H9 (cell line): ENCODE data around the gene ZDHHC16. TPM values are rescaled to one million over a fixed set of nuclear protein-coding genes. Genes with fewer than 3 reads are reported as not detected.

Experiments used
- DNase-seq: peaks from one replicate; pipeline ENCODE4 v3.0.0-alpha.2; 2017
- H2AFZ ChIP-seq: one replicate; pipeline ENCODE4 v1.6.1; 2013; ENCODE audit warnings: mild to moderate bottlenecking, low read length, control low read depth, moderate library complexity
- H2AK5ac ChIP-seq: 2 replicates; pipeline ENCODE4 v1.6.1; 2013; ENCODE audit warnings: low read length, control low read depth, mixed read lengths; ENCODE audit not compliant: insufficient read length
- H2BK120ac ChIP-seq: one replicate; pipeline ENCODE4 v1.6.1; 2013; ENCODE audit warnings: low read depth, mild to moderate bottlenecking, low read length, control low read depth, inconsistent platforms; ENCODE audit not compliant: poor library complexity, severe bottlenecking
- H2BK12ac ChIP-seq: 2 replicates; pipeline ENCODE4 v1.6.1; 2013; ENCODE audit warnings: low read length, control low read depth, mixed read lengths, low read depth; ENCODE audit not compliant: insufficient read length
- H2BK15ac ChIP-seq: 2 replicates; pipeline ENCODE4 v1.6.1; 2013; ENCODE audit warnings: low read depth, low read length, control low read depth
- H2BK20ac ChIP-seq: one replicate; pipeline ENCODE4 v1.6.1; 2013; ENCODE audit warnings: low read depth, mild to moderate bottlenecking, low read length, control low read depth, inconsistent platforms; ENCODE audit not compliant: poor library complexity, severe bottlenecking
- H2BK5ac ChIP-seq: 2 replicates; pipeline ENCODE4 v1.6.1; 2013; ENCODE audit warnings: low read length, control low read depth, mixed read lengths; ENCODE audit not compliant: insufficient read length
- H3K14ac ChIP-seq: 2 replicates; pipeline ENCODE4 v1.6.1; 2013; ENCODE audit warnings: low read length, control low read depth; ENCODE audit not compliant: insufficient read depth
- H3K18ac ChIP-seq: 2 replicates; pipeline ENCODE4 v1.6.1; 2013; ENCODE audit warnings: low read depth, mild to moderate bottlenecking, mixed read lengths, low read length, control low read depth; ENCODE audit not compliant: insufficient read length
- H3K23ac ChIP-seq: 2 replicates; pipeline ENCODE4 v1.6.1; 2013; ENCODE audit warnings: low read length, control low read depth, mixed read lengths, low read depth; ENCODE audit not compliant: insufficient read length
- H3K23me2 ChIP-seq: 2 replicates; pipeline ENCODE4 v1.6.1; 2013; ENCODE audit warnings: low read depth, mild to moderate bottlenecking, mixed read lengths, low read length, control low read depth; ENCODE audit not compliant: insufficient read length, poor library complexity, severe bottlenecking
- H3K27ac ChIP-seq: 2 replicates; pipeline ENCODE4 v1.5.1; 2013; ENCODE audit warnings: low read length, control low read depth, mixed read lengths, low read depth; ENCODE audit not compliant: insufficient read length
- H3K27me3 ChIP-seq: 2 replicates; pipeline ENCODE4 v1.6.1; 2013; ENCODE audit warnings: low read length, control low read depth, inconsistent platforms; ENCODE audit not compliant: insufficient read depth
- H3K4ac ChIP-seq: 2 replicates; pipeline ENCODE4 v1.6.1; 2013; ENCODE audit warnings: low read depth, mild to moderate bottlenecking, control low read depth, inconsistent platforms, low read length, moderate library complexity
- H3K4me1 ChIP-seq: 2 replicates; pipeline ENCODE4 v1.6.1; 2013; ENCODE audit warnings: low read length, control low read depth, inconsistent platforms; ENCODE audit not compliant: insufficient read depth
- H3K4me2 ChIP-seq: 2 replicates; pipeline ENCODE4 v1.6.1; 2013; ENCODE audit warnings: low read length, control low read depth, mixed read lengths; ENCODE audit not compliant: insufficient read length, insufficient read depth
- H3K56ac ChIP-seq: 2 replicates; pipeline ENCODE4 v1.6.1; 2013; ENCODE audit warnings: low read depth, mild to moderate bottlenecking, mixed read lengths, low read length, control low read depth; ENCODE audit not compliant: insufficient read length
- H3K79me1 ChIP-seq: 2 replicates; pipeline ENCODE4 v1.6.1; 2013; ENCODE audit warnings: low read depth, mild to moderate bottlenecking, moderate library complexity, low read length, control low read depth, inconsistent platforms; ENCODE audit not compliant: insufficient read depth, poor library complexity, severe bottlenecking
- H3K79me2 ChIP-seq: 2 replicates; pipeline ENCODE4 v1.6.1; 2013; ENCODE audit warnings: low read length, control low read depth, inconsistent platforms; ENCODE audit not compliant: insufficient read depth
- H3K9ac ChIP-seq: 2 replicates; pipeline ENCODE4 v1.6.1; 2013; ENCODE audit warnings: low read length, control low read depth, mixed read lengths; ENCODE audit not compliant: insufficient read length; ENCODE audit errors: extremely low read depth
- H3K9me3 ChIP-seq: one replicate; pipeline ENCODE4 v1.6.1; 2013; ENCODE audit warnings: low read depth, low read length, inconsistent platforms; ENCODE audit not compliant: control insufficient read depth
- H3T11ph ChIP-seq: one replicate; pipeline ENCODE4 v1.6.1; 2013; ENCODE audit warnings: mild to moderate bottlenecking, low read length, control low read depth, inconsistent platforms
- H4K20me1 ChIP-seq: one replicate; pipeline ENCODE4 v1.6.1; 2013; ENCODE audit not compliant: control insufficient read depth, insufficient read length, insufficient read depth
- H4K5ac ChIP-seq: 2 replicates; pipeline ENCODE4 v1.6.1; 2013; ENCODE audit warnings: low read depth, mild to moderate bottlenecking, mixed read lengths, low read length, control low read depth; ENCODE audit not compliant: insufficient read length
- H4K8ac ChIP-seq: replicated peaks from 2 replicates; pipeline ENCODE4 v1.6.1; 2013; ENCODE audit warnings: low read length, control low read depth, mixed read lengths, low read depth; ENCODE audit not compliant: insufficient read length
- H4K91ac ChIP-seq: 2 replicates; pipeline ENCODE4 v1.6.1; 2013; ENCODE audit warnings: low read depth, mild to moderate bottlenecking, moderate library complexity, mixed read lengths, low read length, control low read depth; ENCODE audit not compliant: insufficient read length
- H3K27ac Mint-ChIP-seq, 3 experiments: 2 replicates in 2 of 3; 3 replicates in 1 of 3; pipeline ENCODE4 v1.8.0; 2020 to 2021; ENCODE audit warnings: mixed read lengths in 3 of 3, mild to moderate bottlenecking in 1 of 3, moderate library complexity in 1 of 3
- H3K27me3 Mint-ChIP-seq: 2 replicates; pipeline ENCODE4 v1.8.0; 2021; ENCODE audit warnings: low read depth, mild to moderate bottlenecking, moderate library complexity, mixed read lengths
- H3K36me3 Mint-ChIP-seq, 3 experiments: 2 replicates in 2 of 3; 3 replicates in 1 of 3; pipeline ENCODE4 v1.8.0; 2020 to 2021; ENCODE audit warnings: low read depth in 3 of 3, mixed read lengths in 3 of 3; ENCODE audit not compliant: insufficient read depth in 1 of 3
- H3K4me1 Mint-ChIP-seq, 2 experiments: 2 replicates each; pipeline ENCODE4 v1.8.0; 2020; ENCODE audit warnings: mixed read lengths in 2 of 2
- H3K4me3 Mint-ChIP-seq, 2 experiments: 2 replicates in 1 of 2; 3 replicates in 1 of 2; pipeline ENCODE4 v1.8.0; 2020 to 2021; ENCODE audit warnings: mild to moderate bottlenecking in 2 of 2, mixed read lengths in 2 of 2, moderate library complexity in 1 of 2
- H3K9me3 Mint-ChIP-seq, 2 experiments: 2 replicates in 1 of 2; 3 replicates in 1 of 2; pipeline ENCODE4 v1.8.0; 2020; ENCODE audit warnings: mild to moderate bottlenecking in 2 of 2, mixed read lengths in 2 of 2, moderate library complexity in 1 of 2
- WGBS: extraction: QIAGEN DNeasy Blood & Tissue Kit; methylation state at CpG from one replicate; pipeline ENCODE4 v1.1.7; 2013; ENCODE audit warnings: missing lambda C conversion rate, low lambda C conversion rate, mixed read lengths; ENCODE audit not compliant: insufficient read length; ENCODE audit errors: extremely low coverage; 5-methylcytosine and 5-hydroxymethylcytosine counted together
- total RNA-seq: library from RNA; stranded (reverse); gene quantifications from 2 replicates; pipeline ENCODE4 v1.2.1, GENCODE V29; 2021
- TF ChIP-seq, protein P1 (sequence below): fragments of 200-600 bp; sonication (generic); conservative IDR thresholded peaks from 3 replicates; pipeline ENCODE4 v1.8.0; 2021; ENCODE audit warnings: antibody characterized with exemption, mild to moderate bottlenecking

The ZDHHC16 gene
- total RNA-seq, 1 experiment from 2014 or later: 45.4 TPM

DNA sequence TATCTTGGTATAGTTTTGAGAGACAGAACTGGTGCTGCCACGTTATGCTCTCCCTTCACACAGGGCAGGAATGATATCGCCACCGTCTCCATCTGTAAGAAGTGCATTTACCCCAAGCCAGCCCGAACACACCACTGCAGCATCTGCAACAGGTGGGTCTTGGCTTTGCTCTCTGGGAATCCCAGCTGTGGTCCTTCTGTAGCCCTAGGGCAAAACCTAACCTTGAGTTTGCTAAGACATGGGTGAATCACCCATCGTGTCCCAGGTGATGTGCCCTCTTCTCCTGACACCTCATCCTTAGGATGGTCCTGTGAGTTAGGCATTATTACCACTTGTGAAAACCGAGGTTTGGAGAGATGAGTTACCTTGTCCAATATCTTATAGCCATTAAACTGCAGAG is 6.4 kb downstream of the ZDHHC16 start:
- H2BK20ac ChIP-seq: no peak overlapping the region
- H2BK15ac ChIP-seq: no peak overlapping the region
- no peak overlapping the region for H2BK5ac ChIP-seq
- H3K9me3 Mint-ChIP-seq: no peaks in the 10 kb centered on the region
- no peak overlapping the region for H3K56ac ChIP-seq
- no peak overlapping the region for H2BK120ac ChIP-seq
- H3K27me3 ChIP-seq: no peaks in the 10 kb centered on the region; the same call in 1 of the 2 replicates
- no peak overlapping the region for H4K5ac ChIP-seq
- H3K4me2 ChIP-seq: no peak overlapping the region
- H3K27me3 Mint-ChIP-seq: no peaks in the 10 kb centered on the region; the same call in 1 of the 2 replicates
- no peak overlapping the region for H3K4ac ChIP-seq
- peaks cover under 1% of the 10 kb centered on the region; the same call in 1 of the 2 replicates for H3K4me1 ChIP-seq
- no peak overlapping the region for H2AK5ac ChIP-seq
- no peak overlapping the region for H3K9ac ChIP-seq
- peaks cover under 1% of the 10 kb centered on the region for H3K23me2 ChIP-seq
- H2BK12ac ChIP-seq: no peak overlapping the region
- H3K79me1 ChIP-seq: no peaks in the 10 kb centered on the region
- H3K4me1 Mint-ChIP-seq: peaks cover 2 to 7% of the 10 kb centered on the region in 2 experiments
- TF ChIP-seq, protein P1, sequence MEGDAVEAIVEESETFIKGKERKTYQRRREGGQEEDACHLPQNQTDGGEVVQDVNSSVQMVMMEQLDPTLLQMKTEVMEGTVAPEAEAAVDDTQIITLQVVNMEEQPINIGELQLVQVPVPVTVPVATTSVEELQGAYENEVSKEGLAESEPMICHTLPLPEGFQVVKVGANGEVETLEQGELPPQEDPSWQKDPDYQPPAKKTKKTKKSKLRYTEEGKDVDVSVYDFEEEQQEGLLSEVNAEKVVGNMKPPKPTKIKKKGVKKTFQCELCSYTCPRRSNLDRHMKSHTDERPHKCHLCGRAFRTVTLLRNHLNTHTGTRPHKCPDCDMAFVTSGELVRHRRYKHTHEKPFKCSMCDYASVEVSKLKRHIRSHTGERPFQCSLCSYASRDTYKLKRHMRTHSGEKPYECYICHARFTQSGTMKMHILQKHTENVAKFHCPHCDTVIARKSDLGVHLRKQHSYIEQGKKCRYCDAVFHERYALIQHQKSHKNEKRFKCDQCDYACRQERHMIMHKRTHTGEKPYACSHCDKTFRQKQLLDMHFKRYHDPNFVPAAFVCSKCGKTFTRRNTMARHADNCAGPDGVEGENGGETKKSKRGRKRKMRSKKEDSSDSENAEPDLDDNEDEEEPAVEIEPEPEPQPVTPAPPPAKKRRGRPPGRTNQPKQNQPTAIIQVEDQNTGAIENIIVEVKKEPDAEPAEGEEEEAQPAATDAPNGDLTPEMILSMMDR: no peak
- no peak overlapping the region for H3K23ac ChIP-seq
- H3K4me3 Mint-ChIP-seq: no peak overlapping the region
- H3K79me2 ChIP-seq: peaks cover 3% of the 10 kb centered on the region; the same call in 1 of the 2 replicates
- H3K18ac ChIP-seq: no peak overlapping the region
- H4K20me1 ChIP-seq: peaks cover 2% of the 10 kb centered on the region
- H4K91ac ChIP-seq: no peak overlapping the region
- no peak overlapping the region for H2AFZ ChIP-seq
- peaks cover 25 to 67% (median 67%) of the 10 kb centered on the region in 3 experiments; a peak in 6 of 7 replicates for H3K36me3 Mint-ChIP-seq
- no peak for DNase-seq
- WGBS: no CpG with 5 or more reads among the region's 6 CpGs
- H3K14ac ChIP-seq: no peak overlapping the region
- no peak overlapping the region for H3K27ac ChIP-seq
- no peak overlapping the region; a peak in 3 of 7 replicates for H3K27ac Mint-ChIP-seq
- no peak overlapping the region for H4K8ac ChIP-seq
- H3T11ph ChIP-seq: no peak overlapping the region
- no peaks in the 10 kb centered on the region for H3K9me3 ChIP-seq
